HCT116 (cell line): ENCODE results near the gene EOMES. TPM values are rescaled to one million over a fixed set of nuclear protein-coding genes. Genes with fewer than 3 reads are reported as not detected.

Experiments used
- EZH2phosphoT487 ChIP-seq: fragments of 200-600 bp; IDR thresholded peaks from 2 replicates; pipeline ENCODE4 v1.6.1; 2018; ENCODE audit warnings: antibody characterized with exemption, borderline replicate concordance
- REST ChIP-seq: IDR thresholded peaks from 2 replicates; pipeline ENCODE4 v1.6.1; 2012; ENCODE audit warnings: low read depth
- SP1 ChIP-seq: IDR thresholded peaks from 2 replicates; pipeline ENCODE4 v1.6.1; 2012; ENCODE audit warnings: low read depth
- TCF7L2 ChIP-seq: IDR thresholded peaks from 2 replicates; pipeline ENCODE4 v1.7.0; 2011; ENCODE audit warnings: borderline replicate concordance, inconsistent platforms; ENCODE audit not compliant: insufficient read depth, insufficient read length; ENCODE audit errors: extremely low read depth
- YY1 ChIP-seq: IDR thresholded peaks from 2 replicates; pipeline ENCODE4 v1.6.1; 2011; ENCODE audit warnings: low read length, low read depth, moderate library complexity, mild to moderate bottlenecking; ENCODE audit not compliant: insufficient replicate concordance; ENCODE audit errors: extremely low read depth
- total RNA-seq: library from RNA; stranded (reverse); gene quantifications from one replicate; pipeline ENCODE4 v1.2.1, GENCODE V29; 2021; ENCODE audit not compliant: unreplicated experiment
- TF ChIP-seq, protein P1 (sequence below): IDR thresholded peaks from 2 replicates; pipeline ENCODE4 v1.6.1; 2011; ENCODE audit warnings: mild to moderate bottlenecking, low read length, moderate library complexity; ENCODE audit not compliant: insufficient replicate concordance; ENCODE audit errors: extremely low read depth

The EOMES gene
- total RNA-seq, 1 experiment from 2014 or later, result 1.4 TPM

GRCh38 chr3:27666272-27666671 lies 55.9 kb downstream of the EOMES start (continued):
- TF ChIP-seq REST (no peak), TCF7L2 (no peak), EZH2phosphoT487 (no peak), YY1 (no peak), SP1 (no peak)
- TF ChIP-seq, protein P1, sequence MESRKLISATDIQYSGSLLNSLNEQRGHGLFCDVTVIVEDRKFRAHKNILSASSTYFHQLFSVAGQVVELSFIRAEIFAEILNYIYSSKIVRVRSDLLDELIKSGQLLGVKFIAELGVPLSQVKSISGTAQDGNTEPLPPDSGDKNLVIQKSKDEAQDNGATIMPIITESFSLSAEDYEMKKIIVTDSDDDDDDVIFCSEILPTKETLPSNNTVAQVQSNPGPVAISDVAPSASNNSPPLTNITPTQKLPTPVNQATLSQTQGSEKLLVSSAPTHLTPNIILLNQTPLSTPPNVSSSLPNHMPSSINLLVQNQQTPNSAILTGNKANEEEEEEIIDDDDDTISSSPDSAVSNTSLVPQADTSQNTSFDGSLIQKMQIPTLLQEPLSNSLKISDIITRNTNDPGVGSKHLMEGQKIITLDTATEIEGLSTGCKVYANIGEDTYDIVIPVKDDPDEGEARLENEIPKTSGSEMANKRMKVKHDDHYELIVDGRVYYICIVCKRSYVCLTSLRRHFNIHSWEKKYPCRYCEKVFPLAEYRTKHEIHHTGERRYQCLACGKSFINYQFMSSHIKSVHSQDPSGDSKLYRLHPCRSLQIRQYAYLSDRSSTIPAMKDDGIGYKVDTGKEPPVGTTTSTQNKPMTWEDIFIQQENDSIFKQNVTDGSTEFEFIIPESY, result no peak

Other genes starting within 250 kb of the EOMES start
- 37.6 TPM for gene SLC4A7, start 237.9 kb downstream of the EOMES start, total RNA-seq